Measurements from ENCODE around the gene STC2.

The STC2 gene

GRCh38 chr5:173340451-173340850, 12.2 kb upstream of the STC2 start:
- Histone ChIP-seq H3K36me3 (ENCODE audit: insufficient read depth) (no peaks in the 10 kb centered on the region), H3K27ac (no peak overlapping the region), H4K20me1 (ENCODE audit: insufficient read depth) (no peaks in the 10 kb centered on the region), H3K79me2 (ENCODE audit: insufficient read depth, low read depth) (no peaks in the 10 kb centered on the region), H3K9ac (no peak overlapping the region), H3K27me3 (ENCODE audit: insufficient read depth, low read depth) (no peaks in the 10 kb centered on the region), H3K4me2 (no peak overlapping the region), H2AFZ (ENCODE audit: low read depth) (no peak overlapping the region), H3K4me3 (IDR thresholded peaks at IDR 0.05; ENCODE audit: insufficient read depth, low read depth, low read length) (no peak overlapping the region), H3K4me1 (ENCODE audit: low read depth, poor library complexity, severe bottlenecking) (no peaks in the 10 kb centered on the region)
- TF ChIP-seq, protein P1, sequence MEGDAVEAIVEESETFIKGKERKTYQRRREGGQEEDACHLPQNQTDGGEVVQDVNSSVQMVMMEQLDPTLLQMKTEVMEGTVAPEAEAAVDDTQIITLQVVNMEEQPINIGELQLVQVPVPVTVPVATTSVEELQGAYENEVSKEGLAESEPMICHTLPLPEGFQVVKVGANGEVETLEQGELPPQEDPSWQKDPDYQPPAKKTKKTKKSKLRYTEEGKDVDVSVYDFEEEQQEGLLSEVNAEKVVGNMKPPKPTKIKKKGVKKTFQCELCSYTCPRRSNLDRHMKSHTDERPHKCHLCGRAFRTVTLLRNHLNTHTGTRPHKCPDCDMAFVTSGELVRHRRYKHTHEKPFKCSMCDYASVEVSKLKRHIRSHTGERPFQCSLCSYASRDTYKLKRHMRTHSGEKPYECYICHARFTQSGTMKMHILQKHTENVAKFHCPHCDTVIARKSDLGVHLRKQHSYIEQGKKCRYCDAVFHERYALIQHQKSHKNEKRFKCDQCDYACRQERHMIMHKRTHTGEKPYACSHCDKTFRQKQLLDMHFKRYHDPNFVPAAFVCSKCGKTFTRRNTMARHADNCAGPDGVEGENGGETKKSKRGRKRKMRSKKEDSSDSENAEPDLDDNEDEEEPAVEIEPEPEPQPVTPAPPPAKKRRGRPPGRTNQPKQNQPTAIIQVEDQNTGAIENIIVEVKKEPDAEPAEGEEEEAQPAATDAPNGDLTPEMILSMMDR (conservative IDR thresholded peaks at IDR 0.05; ENCODE audit: low read depth, low read length), result no peak

DNA sequence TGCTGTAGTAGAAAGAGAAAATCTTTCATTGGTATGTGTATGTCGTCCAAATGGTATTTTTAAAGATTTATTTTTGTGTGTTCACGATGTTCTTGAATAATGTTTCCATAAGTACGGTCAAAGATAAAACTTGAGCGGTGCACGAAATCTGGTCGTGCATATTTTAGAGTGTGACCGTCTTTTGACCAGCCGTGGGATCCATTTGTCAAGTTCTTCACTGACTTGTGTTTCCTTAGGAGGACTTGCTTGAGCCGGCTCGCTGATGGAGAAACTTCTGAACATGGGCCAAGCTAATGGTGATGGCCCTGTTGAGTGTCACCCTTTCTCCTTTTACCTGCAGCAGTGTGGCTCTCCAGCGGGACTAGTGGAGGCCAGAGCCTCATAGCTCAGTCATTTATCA, 11.1 kb upstream of the STC2 start:
- H3K36me3 ChIP-seq (ENCODE audit: insufficient read depth), result no peaks in the 10 kb centered on the region
- no peaks in the 10 kb centered on the region for H3K27me3 ChIP-seq (ENCODE audit: insufficient read depth, low read depth)
- no peak overlapping the region for H3K9ac ChIP-seq
- H4K20me1 ChIP-seq (ENCODE audit: insufficient read depth), result no peaks in the 10 kb centered on the region
- H3K4me3 ChIP-seq (IDR thresholded peaks at IDR 0.05; ENCODE audit: insufficient read depth, low read depth, low read length), result no peak overlapping the region
- H2AFZ ChIP-seq (ENCODE audit: low read depth), result no peak overlapping the region
- no peak overlapping the region for H3K4me2 ChIP-seq
- H3K27ac ChIP-seq, result no peak overlapping the region
- no peaks in the 10 kb centered on the region for H3K4me1 ChIP-seq (ENCODE audit: low read depth, poor library complexity, severe bottlenecking)
- no peaks in the 10 kb centered on the region for H3K79me2 ChIP-seq (ENCODE audit: insufficient read depth, low read depth)
- TF ChIP-seq, protein P1 (conservative IDR thresholded peaks at IDR 0.05; ENCODE audit: low read depth, low read length), result no peak

- H4K20me1 ChIP-seq (ENCODE audit: insufficient read depth), result no peaks in the 10 kb centered on the region
- H3K27ac ChIP-seq, result no peak overlapping the region
- no peak overlapping the region for H3K4me2 ChIP-seq
- no peaks in the 10 kb centered on the region for H3K27me3 ChIP-seq (ENCODE audit: insufficient read depth, low read depth)
- no peaks in the 10 kb centered on the region for H3K79me2 ChIP-seq (ENCODE audit: insufficient read depth, low read depth)
- no peak overlapping the region for H3K4me3 ChIP-seq (IDR thresholded peaks at IDR 0.05; ENCODE audit: insufficient read depth, low read depth, low read length)
- no peaks in the 10 kb centered on the region for H3K4me1 ChIP-seq (ENCODE audit: low read depth, poor library complexity, severe bottlenecking)
- no peak overlapping the region for H3K9ac ChIP-seq
- no peaks in the 10 kb centered on the region for H3K36me3 ChIP-seq (ENCODE audit: insufficient read depth)
- TF ChIP-seq, protein P1 (conservative IDR thresholded peaks at IDR 0.05; ENCODE audit: low read depth, low read length), result no peak
- no peak overlapping the region for H2AFZ ChIP-seq (ENCODE audit: low read depth)
Measured at GRCh38 chr5:173338380-173339015, 10.3 kb upstream of the STC2 start.

DNA sequence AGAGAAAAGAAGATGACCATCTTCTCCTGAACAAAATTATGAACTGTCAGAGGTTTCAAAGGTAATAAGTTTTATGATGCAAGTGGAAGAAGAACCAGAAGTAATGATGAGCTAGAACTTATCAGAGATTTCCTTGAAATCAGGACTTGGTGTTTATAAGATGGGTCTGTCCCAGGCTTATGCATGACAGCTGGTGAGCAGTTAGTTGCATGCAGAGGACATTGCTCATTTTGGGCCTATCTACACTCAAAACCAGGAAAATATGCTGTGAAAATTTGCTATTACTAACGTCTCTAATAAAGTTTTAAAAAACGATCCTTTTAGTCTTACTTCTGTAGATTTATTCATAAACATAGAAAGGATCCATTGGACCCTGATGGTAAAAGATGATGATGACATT, 6.6 kb upstream of the STC2 start:
- Histone ChIP-seq H3K4me1 (ENCODE audit: low read depth, poor library complexity, severe bottlenecking) (no peaks in the 10 kb centered on the region), H3K9ac (no peak overlapping the region), H4K20me1 (ENCODE audit: insufficient read depth) (no peaks in the 10 kb centered on the region), H2AFZ (ENCODE audit: low read depth) (no peak overlapping the region), H3K27me3 (ENCODE audit: insufficient read depth, low read depth) (no peaks in the 10 kb centered on the region), H3K4me3 (IDR thresholded peaks at IDR 0.05; ENCODE audit: insufficient read depth, low read depth, low read length) (no peak overlapping the region), H3K36me3 (ENCODE audit: insufficient read depth) (no peaks in the 10 kb centered on the region), H3K79me2 (ENCODE audit: insufficient read depth, low read depth) (no peaks in the 10 kb centered on the region), H3K27ac (no peak overlapping the region), H3K4me2 (no peak overlapping the region)
- TF ChIP-seq, protein P1 (conservative IDR thresholded peaks at IDR 0.05; ENCODE audit: low read depth, low read length), result no peak

Data from KMS-11 (cell line).